Keratinocyte (primary cell): ENCODE results near the gene TENT4A. TPM values are rescaled to one million over a fixed set of nuclear protein-coding genes. Genes with fewer than 3 reads are reported as not detected.

Experiments used
- DNase-seq: peaks from one replicate; pipeline ENCODE4 v3.0.0-alpha.2; 2011; ENCODE audit warnings: low read depth, missing footprints, low spot score
- FAIRE-seq: peaks from 2 replicates; lab custom pipeline; 2011; peaks lifted over from hg19 to GRCh38; lab: Jason Lieb, UNC
- H2AFZ ChIP-seq: 2 replicates; pipeline ENCODE4 v1.6.0; 2012; ENCODE audit warnings: low read length, control low read depth, inconsistent platforms; ENCODE audit not compliant: control insufficient read depth
- H3K27ac ChIP-seq: 2 replicates; pipeline ENCODE4 v1.5.1; 2011; ENCODE audit warnings: low read length; ENCODE audit not compliant: control insufficient read depth, insufficient read depth
- H3K27me3 ChIP-seq: 3 replicates; pipeline ENCODE4 v1.6.0; 2011; ENCODE audit warnings: low read length; ENCODE audit not compliant: control insufficient read depth, insufficient read depth; ENCODE audit errors: extremely low read depth
- H3K36me3 ChIP-seq, 2 experiments: 2 replicates in 1 of 2; 3 replicates in 1 of 2; pipeline ENCODE4 v1.5.1; 2011; ENCODE audit warnings: low read length in 2 of 2, mild to moderate bottlenecking in 1 of 2; ENCODE audit not compliant: control insufficient read depth in 2 of 2, insufficient read depth in 2 of 2; ENCODE audit errors: extremely low read depth in 1 of 2
- H3K4me1 ChIP-seq: 3 replicates; pipeline ENCODE4 v1.5.1; 2011; ENCODE audit warnings: low read length; ENCODE audit not compliant: control insufficient read depth, insufficient read depth; ENCODE audit errors: extremely low read depth
- H3K4me2 ChIP-seq: 3 replicates; pipeline ENCODE4 v1.6.0; 2011; ENCODE audit warnings: low read depth, low read length; ENCODE audit not compliant: control insufficient read depth, insufficient read depth; ENCODE audit errors: extremely low read depth
- H3K4me3 ChIP-seq, 3 experiments: fragments of 200-600 bp in 1 of 3; sonication (generic) in 1 of 3; 2 replicates in 2 of 3; 3 replicates in 1 of 3; pipeline ENCODE4 v1.5.1; 2011 to 2016; ENCODE audit warnings: low read length in 3 of 3, mild to moderate bottlenecking in 3 of 3, control low read depth in 2 of 3, inconsistent platforms in 1 of 3, low read depth in 1 of 3, mixed read lengths in 1 of 3, mixed run types in 1 of 3, moderate library complexity in 1 of 3; ENCODE audit not compliant: control insufficient read depth in 2 of 3, insufficient read depth in 2 of 3; ENCODE audit errors: extremely low read depth in 1 of 3
- H3K79me2 ChIP-seq: 2 replicates; pipeline ENCODE4 v1.6.0; 2012; ENCODE audit warnings: low read length; ENCODE audit not compliant: control insufficient read depth, insufficient read depth
- H3K9ac ChIP-seq: 3 replicates; pipeline ENCODE4 v1.6.0; 2011; ENCODE audit warnings: low read length; ENCODE audit not compliant: control insufficient read depth, insufficient read depth; ENCODE audit errors: extremely low read depth
- H3K9me1 ChIP-seq: 3 replicates; pipeline ENCODE4 v1.6.0; 2011; ENCODE audit warnings: low read length; ENCODE audit not compliant: control insufficient read depth, insufficient read depth; ENCODE audit errors: extremely low read depth
- H3K9me3 ChIP-seq: 2 replicates; pipeline ENCODE4 v1.5.1; 2012; ENCODE audit warnings: low read depth, low read length; ENCODE audit not compliant: control insufficient read depth
- H4K20me1 ChIP-seq: 3 replicates; pipeline ENCODE4 v1.6.0; 2011; ENCODE audit warnings: low read length; ENCODE audit not compliant: control insufficient read depth, insufficient read depth; ENCODE audit errors: extremely low read depth
- CTCF ChIP-seq, 3 experiments: IDR thresholded peaks in 1 of 3; conservative IDR thresholded peaks in 1 of 3; optimal IDR thresholded peaks in 1 of 3; 2 replicates in 2 of 3; 3 replicates in 1 of 3; pipeline versions ENCODE3 to v1.5.1; 2011; ENCODE audit warnings: low read length in 3 of 3, mild to moderate bottlenecking in 3 of 3, moderate library complexity in 2 of 3, control low read depth in 1 of 3, inconsistent platforms in 1 of 3; ENCODE audit not compliant: insufficient read depth in 2 of 3; ENCODE audit errors: extremely low read depth in 1 of 3
- EZH2 ChIP-seq: IDR thresholded peaks from one replicate; pipeline ENCODE4 v1.6.1; 2012; ENCODE audit warnings: inconsistent platforms, mild to moderate bottlenecking, low read length, moderate library complexity
- dilution Hi-C: fragments of 300-500 bp; cut with MboI; formaldehyde crosslinking; loops from one replicate; pipeline ENCODE4 v1.7.0; 2020; ENCODE audit warnings: low sequenced_read_pairs; ENCODE audit not compliant: extremely low pct_ligation_motif_present
- polyA plus RNA-seq, 5 experiments: library from polyadenylated mRNA; depleted of rRNA in 3 of 5; stranded (reverse) in 3 of 5; stranded (forward) in 1 of 5; unstranded in 1 of 5; fragments of >200 nt; gene quantifications; 1 replicate in 1 of 5; 2 replicates in 3 of 5; 3 replicates in 1 of 5; pipeline versions ENCODE4 v1.2.1 to v1.2.3, GENCODE V29; 2011 to 2012; ENCODE audit warnings: missing spikeins in 2 of 5, low read depth in 1 of 5, low replicate concordance in 1 of 5

Gene TENT4A
- polyA plus RNA-seq, 1 donor (not counting 4 experiments of a cell fraction or from before 2014, with no cell fraction given) = 5.9 TPM

- no peak for TF ChIP-seq EZH2
- no peak for TF ChIP-seq CTCF (optimal IDR thresholded peaks at IDR 0.05 in 1 of 3, IDR thresholded peaks at IDR 0.05 in 1 of 3, conservative IDR thresholded peaks at IDR 0.05 in 1 of 3; ENCODE audit: extremely low read depth in 1 of 3, insufficient read depth in 2 of 3, low read length in 3 of 3)
- H4K20me1 ChIP-seq = no peaks in the 10 kb centered on the region
- no peaks in the 10 kb centered on the region for H3K9me1 ChIP-seq
- no peak overlapping the region for H2AFZ ChIP-seq
- no peaks in the 10 kb centered on the region for H3K9me3 ChIP-seq
- no peak for DNase-seq
- no peak overlapping the region for H3K4me3 ChIP-seq
- H3K79me2 ChIP-seq = no peaks in the 10 kb centered on the region
- dilution Hi-C loops = no loop called here
- H3K36me3 ChIP-seq = no peaks in the 10 kb centered on the region
- peaks cover 9% of the 10 kb centered on the region for H3K27me3 ChIP-seq
- H3K4me2 ChIP-seq = no peak overlapping the region
- H3K4me1 ChIP-seq = no peaks in the 10 kb centered on the region
- no peak overlapping the region for H3K27ac ChIP-seq
- FAIRE-seq = no peak
- no peak overlapping the region for H3K9ac ChIP-seq
Observed at GRCh38 chr5:6791031-6791430, 77.8 kb downstream of the TENT4A start.

- Histone ChIP-seq H2AFZ (no peak overlapping the region), H4K20me1 (no peaks in the 10 kb centered on the region), H3K4me3 (no peak overlapping the region), H3K9ac (no peak overlapping the region), H3K4me2 (no peak overlapping the region), H3K9me3 (no peaks in the 10 kb centered on the region), H3K36me3 (no peaks in the 10 kb centered on the region), H3K79me2 (no peaks in the 10 kb centered on the region), H3K27ac (no peak overlapping the region), H3K4me1 (no peaks in the 10 kb centered on the region), H3K9me1 (no peaks in the 10 kb centered on the region), H3K27me3 (peaks cover 9% of the 10 kb centered on the region)
- no peak for FAIRE-seq
- no peak for DNase-seq
- TF ChIP-seq CTCF (optimal IDR thresholded peaks at IDR 0.05 in 1 of 3, IDR thresholded peaks at IDR 0.05 in 1 of 3, conservative IDR thresholded peaks at IDR 0.05 in 1 of 3; ENCODE audit: extremely low read depth in 1 of 3, insufficient read depth in 2 of 3, low read length in 3 of 3) (no peak), EZH2 (no peak)
- dilution Hi-C loops = no loop called here
Observed at GRCh38 chr5:6792376-6792775, 79.1 kb downstream of the TENT4A start.
